Activated CD8-positive, alpha-beta T cell treated with anti-CD3 and anti-CD28 coated beads for 36 hours (primary cell): ENCODE results near the gene SMIM8. TPM values are rescaled to one million over a fixed set of nuclear protein-coding genes. Genes with fewer than 3 reads are reported as not detected.

Experiments
- ATAC-seq: fragments of 200-7000 bp; cut with Tn5 transposase; one replicate; pipeline ENCODE4 v1.10.0; 2021; ENCODE audit warnings: mild to moderate bottlenecking, moderate library complexity
- CTCF ChIA-PET: fragments of 350-600 bp; sonication (Branson Sonifier 250); formaldehyde crosslinking; loops from one replicate; lab custom pipeline; 2021; ENCODE audit warnings: antibody characterized with exemption; lab: Charles Lee
- POLR2A ChIA-PET: fragments of 350-600 bp; sonication (Branson Sonifier 250); formaldehyde crosslinking; loops from one replicate; lab custom pipeline; 2021; ENCODE audit warnings: antibody characterized with exemption; lab: Charles Lee
- DNase-seq: peaks from one replicate; pipeline ENCODE4 v3.0.0-alpha.2; 2020
- H3K27ac Mint-ChIP-seq: one replicate; pipeline ENCODE4 v1.8.0; 2021; ENCODE audit warnings: mild to moderate bottlenecking, mixed read lengths
- H3K27me3 Mint-ChIP-seq: one replicate; pipeline ENCODE4 v1.8.0; 2021; ENCODE audit warnings: mixed read lengths
- H3K36me3 Mint-ChIP-seq: one replicate; pipeline ENCODE4 v1.8.0; 2021; ENCODE audit warnings: low read depth, mixed read lengths
- H3K4me1 Mint-ChIP-seq: one replicate; pipeline ENCODE4 v1.8.0; 2021; ENCODE audit warnings: low read depth, mixed read lengths
- H3K4me3 Mint-ChIP-seq: one replicate; pipeline ENCODE4 v1.8.0; 2021; ENCODE audit warnings: mild to moderate bottlenecking, moderate library complexity, mixed read lengths
- H3K9me3 Mint-ChIP-seq: one replicate; pipeline ENCODE4 v1.8.0; 2021; ENCODE audit warnings: mixed read lengths
- CTCF ChIP-seq: fragments of 200-600 bp; IDR thresholded peaks from one replicate; pipeline ENCODE4 v1.8.0; 2022; ENCODE audit warnings: antibody characterized with exemption, mild to moderate bottlenecking
- intact Hi-C: fragments of 100-400 bp; cut with micrococcal nuclease; formaldehyde crosslinking; loops from one replicate; pipeline ENCODE4 v1.10.0; 2022
- total RNA-seq, 2 experiments: library from RNA; stranded (reverse); gene quantifications; one replicate each; pipeline ENCODE4 v1.2.3, GENCODE V29; 2021

The SMIM8 gene
- total RNA-seq, 2 experiments from 2014 or later = 10.7 to 11.9 TPM

- Mint-ChIP-seq H3K36me3 (no peaks in the 10 kb centered on the region), H3K27me3 (no peaks in the 10 kb centered on the region), H3K4me1 (peaks cover 7% of the 10 kb centered on the region), H3K27ac (no peak overlapping the region), H3K9me3 (no peaks in the 10 kb centered on the region), H3K4me3 (no peak overlapping the region)
- TF ChIP-seq CTCF = no peak
- POLR2A ChIA-PET = interaction anchor here (1.0 kb wide), 1 partner anchor 19 kb away, joined by 3 read pairs; no protein-coding TSS in a partner anchor
- no peak for ATAC-seq
- intact Hi-C loops = no loop called here
- CTCF ChIA-PET = interaction anchor here (1.8 kb wide), 1 partner anchor 200 kb away, joined by 6 read pairs; no protein-coding TSS in a partner anchor
- no peak for DNase-seq
These were observed 43.2 kb upstream of the SMIM8 start for GRCh38 chr6:87279196-87279595.

- ChIA-PET CTCF (interaction anchor here (1.0 kb wide), 1 partner anchor 142 kb away, joined by 3 read pairs; no protein-coding TSS in a partner anchor), POLR2A (no interaction called here)
- Mint-ChIP-seq H3K4me1 (peaks cover 7% of the 10 kb centered on the region), H3K9me3 (no peaks in the 10 kb centered on the region), H3K36me3 (no peaks in the 10 kb centered on the region), H3K4me3 (no peak overlapping the region), H3K27ac (no peak overlapping the region), H3K27me3 (no peaks in the 10 kb centered on the region)
- intact Hi-C loops = no loop called here
- no peak for TF ChIP-seq CTCF
- DNase-seq (no peak), ATAC-seq (no peak)
These were observed 41.0 kb upstream of the SMIM8 start for GRCh38 chr6:87281426-87281825.

- intact Hi-C loops = no loop called here
- ChIA-PET POLR2A (no interaction called here), CTCF (no interaction called here)
- no peaks in the 10 kb centered on the region for H3K27me3 Mint-ChIP-seq
- no peak overlapping the region for H3K4me3 Mint-ChIP-seq
- H3K9me3 Mint-ChIP-seq = no peaks in the 10 kb centered on the region
- TF ChIP-seq CTCF = no peak
- H3K27ac Mint-ChIP-seq = no peak overlapping the region
- peaks cover 7% of the 10 kb centered on the region for H3K4me1 Mint-ChIP-seq
- ATAC-seq = no peak
- H3K36me3 Mint-ChIP-seq = no peaks in the 10 kb centered on the region
- DNase-seq = no peak
These were observed 39.6 kb upstream of the SMIM8 start for GRCh38 chr6:87282743-87283142.

- no peak for TF ChIP-seq CTCF
- Mint-ChIP-seq H3K9me3 (no peaks in the 10 kb centered on the region), H3K4me1 (peaks cover 7% of the 10 kb centered on the region), H3K36me3 (no peaks in the 10 kb centered on the region), H3K27ac (no peak overlapping the region), H3K27me3 (peaks cover 2% of the 10 kb centered on the region), H3K4me3 (no peak overlapping the region)
- CTCF ChIA-PET = interaction anchor here (0.8 kb wide), 1 partner anchor 144 kb away, joined by 3 read pairs; no protein-coding TSS in a partner anchor
- intact Hi-C loops = no loop called here
- POLR2A ChIA-PET = no interaction called here
- DNase-seq (no peak), ATAC-seq (no peak)
These were observed 38.9 kb upstream of the SMIM8 start for GRCh38 chr6:87283461-87283860.

GRCh38 chr6:87287251-87287650 lies 35.1 kb upstream of the SMIM8 start:
- no peak for DNase-seq
- ATAC-seq = no peak
- CTCF ChIA-PET = no interaction called here
- no peaks in the 10 kb centered on the region for H3K36me3 Mint-ChIP-seq
- no peaks in the 10 kb centered on the region for H3K9me3 Mint-ChIP-seq
- H3K27me3 Mint-ChIP-seq = peaks cover 7% of the 10 kb centered on the region
- H3K4me3 Mint-ChIP-seq = no peak overlapping the region
- POLR2A ChIA-PET = no interaction called here
- intact Hi-C loops = no loop called here
- no peak overlapping the region for H3K27ac Mint-ChIP-seq
- TF ChIP-seq CTCF = no peak
- H3K4me1 Mint-ChIP-seq = no peaks in the 10 kb centered on the region
